Activated CD4-positive, alpha-beta T cell treated with anti-CD3 and anti-CD28 coated beads, Interleukin-2, Interleukin-4, amounts not matched to agents 100 ng/mL and 50 ng/mL, durations not matched to agents 16 hours and 8 hours (primary cell): ENCODE measurements around the gene SLC38A3.

Experiments
- DNase-seq: peaks from one replicate; pipeline ENCODE4 v3.0.0-alpha.2; 2020; ENCODE audit warnings: low spot score

The SLC38A3 gene

DNA sequence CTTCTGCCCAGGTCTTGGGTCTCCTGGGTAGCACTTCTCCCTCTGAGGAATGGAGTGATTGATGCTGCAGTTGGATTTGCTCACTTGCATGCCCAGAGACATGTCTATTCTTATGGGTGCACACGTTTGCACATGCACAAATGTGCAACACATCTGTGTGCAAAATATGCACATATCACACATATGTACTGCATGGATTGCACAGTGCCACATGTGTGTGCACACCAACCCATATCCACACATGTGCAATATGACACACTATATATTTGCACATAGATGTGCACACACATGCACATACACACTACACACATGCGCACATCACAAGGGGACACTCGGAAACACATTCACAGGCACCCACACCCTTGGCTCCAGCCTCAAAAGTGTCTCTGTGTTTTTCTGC, 63.2 kb downstream of the SLC38A3 start:
- DNase-seq, result no peak

GRCh38 chr3:50268703-50269451, 63.8 kb downstream of the SLC38A3 start, which contains the start of gene SEMA3B:
Gene SEMA3B, plus strand, starts transcription at chr3:50269147. Its CDS starts 94 bp downstream, at chr3:50269241.
- no peak for DNase-seq

- no peak for DNase-seq
These were observed 64.4 kb downstream of the SLC38A3 start for GRCh38 chr3:50269460-50269859.

- no peak for DNase-seq
These were observed 64.9 kb downstream of the SLC38A3 start for GRCh38 chr3:50269977-50270413.

DNA sequence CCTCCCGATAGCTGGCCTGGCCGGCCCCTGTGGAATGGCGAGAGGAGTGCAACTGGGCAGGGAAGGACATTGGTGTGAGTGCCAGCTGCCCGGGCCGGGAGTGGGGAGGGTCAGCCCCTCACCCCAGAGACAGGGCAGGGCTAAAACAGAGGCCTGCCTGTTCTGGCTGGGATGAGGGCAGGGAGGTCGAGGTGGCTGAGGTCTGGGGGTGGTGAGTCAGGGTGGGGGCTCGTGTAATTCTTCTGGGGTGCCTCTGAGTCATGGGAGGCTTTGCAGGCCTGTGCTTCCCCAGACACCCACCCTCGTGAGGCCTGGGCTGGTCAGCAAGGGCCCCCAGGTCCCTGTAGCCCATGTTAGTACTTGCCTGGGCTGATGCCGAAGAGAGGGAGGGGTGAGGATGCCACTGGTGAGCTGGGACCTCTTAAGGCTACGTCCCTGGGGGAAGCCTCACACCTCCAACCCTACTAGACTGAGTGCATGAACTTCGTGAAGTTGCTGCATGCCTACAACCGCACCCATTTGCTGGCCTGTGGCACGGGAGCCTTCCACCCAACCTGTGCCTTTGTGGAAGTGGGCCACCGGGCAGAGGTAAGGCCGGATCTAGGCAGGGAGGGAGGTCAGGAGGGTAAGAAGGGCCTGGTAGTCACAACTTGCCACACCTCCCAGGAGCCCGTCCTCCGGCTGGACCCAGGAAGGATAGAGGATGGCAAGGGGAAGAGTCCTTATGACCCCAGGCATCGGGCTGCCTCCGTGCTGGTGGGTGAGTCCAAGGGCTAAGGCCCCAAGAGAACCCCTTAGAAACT, 65.6 kb downstream of the SLC38A3 start:
- DNase-seq, result no peak
